Measurements from ENCODE around the gene ESRRG.

ESRRG gene

DNA sequence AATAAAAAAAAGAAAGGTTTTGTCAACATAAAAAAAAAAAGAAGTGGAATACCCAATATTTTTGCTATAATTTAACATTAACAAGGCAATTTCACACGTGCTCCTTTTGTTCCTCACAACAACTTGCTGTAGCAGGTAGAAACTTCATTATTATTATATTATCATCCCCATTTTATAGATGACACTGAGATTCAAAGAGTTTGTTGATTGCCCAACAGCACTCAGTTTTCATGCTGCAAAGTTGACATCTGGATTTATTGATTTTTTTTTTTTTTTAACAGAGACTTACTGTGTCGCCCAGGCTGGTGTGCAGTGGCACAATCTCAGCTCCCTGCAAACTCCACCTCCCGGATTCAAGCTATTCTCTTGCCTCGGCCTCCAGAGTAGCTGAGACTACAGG lies 8.9 kb upstream of the ESRRG start:
- Histone ChIP-seq H3K27ac (ENCODE audit: low read depth, low read length, poor library complexity, severe bottlenecking) (no peak overlapping the region), H3K9me3 (ENCODE audit: low read length) (no peaks in the 10 kb centered on the region), H3F3A (ENCODE audit: insufficient read depth, low read length) (no peaks in the 10 kb centered on the region), H3K4me2 (ENCODE audit: low read length) (no peak overlapping the region), H3K4me3 (ENCODE audit: low read depth, low read length, poor library complexity, severe bottlenecking) (no peak overlapping the region), H3K9ac (ENCODE audit: low read length) (no peak overlapping the region), H3K36me3 (ENCODE audit: insufficient read depth, low read length) (no peaks in the 10 kb centered on the region), H3K79me2 (ENCODE audit: insufficient read depth, low read length) (no peaks in the 10 kb centered on the region), H3K9me2 (ENCODE audit: low read depth, low read length) (no peaks in the 10 kb centered on the region), H3K4me1 (ENCODE audit: insufficient read depth, low read length, severe bottlenecking) (no peaks in the 10 kb centered on the region), H2AFZ (ENCODE audit: low read length) (no peak overlapping the region), H3K27me3 (ENCODE audit: insufficient read depth, low read length) (no peaks in the 10 kb centered on the region), H4K20me1 (ENCODE audit: insufficient read depth, low read length) (no peaks in the 10 kb centered on the region)
- TF ChIP-seq EZH2 (IDR thresholded peaks at IDR 0.05; ENCODE audit: borderline replicate concordance, low read length), result no peak
- TF ChIP-seq, protein P1, sequence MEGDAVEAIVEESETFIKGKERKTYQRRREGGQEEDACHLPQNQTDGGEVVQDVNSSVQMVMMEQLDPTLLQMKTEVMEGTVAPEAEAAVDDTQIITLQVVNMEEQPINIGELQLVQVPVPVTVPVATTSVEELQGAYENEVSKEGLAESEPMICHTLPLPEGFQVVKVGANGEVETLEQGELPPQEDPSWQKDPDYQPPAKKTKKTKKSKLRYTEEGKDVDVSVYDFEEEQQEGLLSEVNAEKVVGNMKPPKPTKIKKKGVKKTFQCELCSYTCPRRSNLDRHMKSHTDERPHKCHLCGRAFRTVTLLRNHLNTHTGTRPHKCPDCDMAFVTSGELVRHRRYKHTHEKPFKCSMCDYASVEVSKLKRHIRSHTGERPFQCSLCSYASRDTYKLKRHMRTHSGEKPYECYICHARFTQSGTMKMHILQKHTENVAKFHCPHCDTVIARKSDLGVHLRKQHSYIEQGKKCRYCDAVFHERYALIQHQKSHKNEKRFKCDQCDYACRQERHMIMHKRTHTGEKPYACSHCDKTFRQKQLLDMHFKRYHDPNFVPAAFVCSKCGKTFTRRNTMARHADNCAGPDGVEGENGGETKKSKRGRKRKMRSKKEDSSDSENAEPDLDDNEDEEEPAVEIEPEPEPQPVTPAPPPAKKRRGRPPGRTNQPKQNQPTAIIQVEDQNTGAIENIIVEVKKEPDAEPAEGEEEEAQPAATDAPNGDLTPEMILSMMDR (IDR thresholded peaks at IDR 0.05; ENCODE audit: low read length), result no peak

GRCh38 chr1:216731562-216731961 lies 8.3 kb upstream of the ESRRG start:
- H3K36me3 ChIP-seq (ENCODE audit: insufficient read depth, low read length), result no peaks in the 10 kb centered on the region
- H3K27ac ChIP-seq (ENCODE audit: low read depth, low read length, poor library complexity, severe bottlenecking), result no peak overlapping the region
- H4K20me1 ChIP-seq (ENCODE audit: insufficient read depth, low read length), result no peaks in the 10 kb centered on the region
- TF ChIP-seq EZH2 (IDR thresholded peaks at IDR 0.05; ENCODE audit: borderline replicate concordance, low read length), result no peak
- TF ChIP-seq, protein P1 (IDR thresholded peaks at IDR 0.05; ENCODE audit: low read length), result no peak
- H3F3A ChIP-seq (ENCODE audit: insufficient read depth, low read length), result no peaks in the 10 kb centered on the region
- no peaks in the 10 kb centered on the region for H3K9me3 ChIP-seq (ENCODE audit: low read length)
- no peaks in the 10 kb centered on the region for H3K79me2 ChIP-seq (ENCODE audit: insufficient read depth, low read length)
- H2AFZ ChIP-seq (ENCODE audit: low read length), result no peak overlapping the region
- no peak overlapping the region for H3K9ac ChIP-seq (ENCODE audit: low read length)
- H3K4me3 ChIP-seq (ENCODE audit: low read depth, low read length, poor library complexity, severe bottlenecking), result no peak overlapping the region
- H3K9me2 ChIP-seq (ENCODE audit: low read depth, low read length), result no peaks in the 10 kb centered on the region
- no peaks in the 10 kb centered on the region for H3K27me3 ChIP-seq (ENCODE audit: insufficient read depth, low read length)
- H3K4me2 ChIP-seq (ENCODE audit: low read length), result no peak overlapping the region
- H3K4me1 ChIP-seq (ENCODE audit: insufficient read depth, low read length, severe bottlenecking), result no peaks in the 10 kb centered on the region

GRCh38 chr1:216726435-216726834 lies 3.2 kb upstream of the ESRRG start:
- Histone ChIP-seq H3K36me3 (ENCODE audit: insufficient read depth, low read length) (no peaks in the 10 kb centered on the region), H3K4me2 (ENCODE audit: low read length) (no peak overlapping the region), H3K4me3 (ENCODE audit: low read depth, low read length, poor library complexity, severe bottlenecking) (no peak overlapping the region), H3F3A (ENCODE audit: insufficient read depth, low read length) (no peaks in the 10 kb centered on the region), H3K9me2 (ENCODE audit: low read depth, low read length) (no peaks in the 10 kb centered on the region), H3K9ac (ENCODE audit: low read length) (no peak overlapping the region), H3K79me2 (ENCODE audit: insufficient read depth, low read length) (no peaks in the 10 kb centered on the region), H3K4me1 (ENCODE audit: insufficient read depth, low read length, severe bottlenecking) (no peaks in the 10 kb centered on the region), H2AFZ (ENCODE audit: low read length) (no peak overlapping the region), H3K9me3 (ENCODE audit: low read length) (no peaks in the 10 kb centered on the region), H4K20me1 (ENCODE audit: insufficient read depth, low read length) (no peaks in the 10 kb centered on the region), H3K27ac (ENCODE audit: low read depth, low read length, poor library complexity, severe bottlenecking) (no peak overlapping the region), H3K27me3 (ENCODE audit: insufficient read depth, low read length) (no peaks in the 10 kb centered on the region)
- no peak for TF ChIP-seq EZH2 (IDR thresholded peaks at IDR 0.05; ENCODE audit: borderline replicate concordance, low read length)
- TF ChIP-seq, protein P1 (IDR thresholded peaks at IDR 0.05; ENCODE audit: low read length), result no peak

Measured in OCI-LY1 (cell line).